ENCODE measurements around the gene C16orf46.
"Not testable (repeated sequence)": the region's sequence is repeated elsewhere in the genome, so short reads cannot be mapped to it uniquely, and the experiment has no call there.

The C16orf46 gene, protein sequence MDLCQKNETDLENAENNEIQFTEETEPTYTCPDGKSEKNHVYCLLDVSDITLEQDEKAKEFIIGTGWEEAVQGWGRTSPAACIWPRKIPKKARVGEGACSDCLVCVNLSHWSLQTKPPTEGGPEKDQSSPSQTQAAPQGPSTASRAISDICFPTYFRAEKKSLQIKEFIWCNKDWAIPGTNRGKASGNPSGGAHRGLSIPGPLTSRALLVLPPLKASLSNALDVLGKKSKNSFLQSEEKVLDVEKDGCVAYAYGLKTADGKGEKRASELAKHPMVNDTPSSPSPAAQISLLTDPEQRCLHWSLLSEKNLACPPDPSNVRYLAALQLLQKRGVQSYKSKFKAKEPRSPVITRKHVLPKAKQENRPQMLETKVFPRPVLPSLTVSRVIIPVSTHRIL

DNA sequence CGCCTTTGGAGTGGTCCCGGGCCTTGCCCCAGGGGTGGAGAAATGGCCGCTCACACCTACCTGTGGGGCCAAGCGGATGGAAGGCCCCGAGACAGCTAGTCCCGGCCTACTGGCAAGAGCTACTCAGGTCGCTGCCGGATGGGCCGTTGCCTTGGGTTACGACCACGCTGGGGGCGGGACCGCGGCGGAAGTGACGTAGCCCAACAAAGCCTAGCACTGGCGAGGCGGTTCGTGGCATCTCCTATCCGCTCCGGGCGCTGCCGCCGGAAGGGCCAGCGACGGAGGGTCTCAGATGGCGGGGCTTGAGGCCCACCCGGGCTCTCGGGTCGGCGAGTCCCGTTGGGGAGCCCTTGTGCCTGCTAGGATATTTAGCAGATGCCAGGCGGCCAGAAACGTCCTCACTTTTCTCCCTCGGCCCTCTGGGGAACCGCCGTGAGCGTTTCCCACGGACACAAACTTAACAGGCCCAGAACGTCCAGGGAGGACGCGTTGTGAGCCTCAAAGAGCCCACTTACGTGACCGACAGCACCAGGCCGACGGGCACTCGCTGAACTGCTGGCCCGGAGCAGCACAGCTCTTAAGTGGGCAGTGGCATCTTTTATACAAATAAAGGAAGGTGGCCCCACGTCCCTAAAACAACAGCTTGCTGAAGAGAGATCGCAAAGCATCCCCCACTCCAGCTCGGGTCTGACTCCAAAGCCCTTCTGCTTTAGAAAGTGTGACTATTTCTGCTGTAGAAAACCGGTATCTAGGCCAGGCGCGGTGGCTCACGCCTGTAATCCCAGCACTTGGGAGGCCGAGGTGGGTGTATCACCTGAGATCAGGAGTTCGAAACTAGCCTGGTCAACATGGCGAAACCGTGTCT, at the start of gene C16orf46:
Gene C16orf46 (minus strand): TSS at position 163 of the 865 bp plus-strand sequence. CDS start 13,283 bp downstream, outside the sequence.
- DNase-seq (ENCODE audit: low spot score), result peak; percentile 95

DNA sequence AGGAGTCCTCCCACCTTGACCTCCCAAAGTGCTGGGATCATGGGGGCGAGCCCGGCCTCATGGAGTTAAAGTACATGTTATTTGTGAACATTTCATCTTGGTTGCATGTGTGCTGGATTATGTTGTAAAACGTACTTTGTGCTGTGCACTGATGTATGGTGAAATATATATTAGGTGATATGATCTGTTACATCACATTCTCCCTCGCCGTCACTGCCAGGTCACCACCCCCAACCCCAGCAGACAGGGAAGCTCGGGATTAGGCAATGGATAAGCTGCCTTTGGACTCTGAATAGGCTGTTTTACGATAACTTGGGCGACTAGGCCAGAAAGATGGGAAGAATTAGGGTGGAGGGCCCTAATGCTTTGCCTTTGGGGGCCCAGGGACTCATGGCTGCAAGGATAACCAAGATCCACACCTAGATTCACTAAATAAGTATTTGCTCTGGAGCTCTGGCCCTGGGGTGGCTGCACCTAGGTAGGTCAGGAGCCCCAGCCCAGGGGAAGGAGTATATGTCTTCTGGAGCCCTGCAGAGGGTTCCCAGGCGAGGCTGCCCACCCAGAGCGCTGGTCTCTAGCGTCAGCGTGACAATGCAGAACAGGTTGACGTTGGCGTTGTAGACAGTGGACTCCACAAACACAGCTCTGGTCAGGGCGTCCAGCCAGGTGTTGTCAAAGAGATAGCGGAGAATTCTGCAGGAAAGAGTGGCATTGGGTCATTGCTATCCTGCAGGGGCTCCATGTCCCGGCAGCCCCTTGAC, 46.2 kb upstream of the C16orf46 start:
- no peak for DNase-seq (ENCODE audit: low spot score)

DNA sequence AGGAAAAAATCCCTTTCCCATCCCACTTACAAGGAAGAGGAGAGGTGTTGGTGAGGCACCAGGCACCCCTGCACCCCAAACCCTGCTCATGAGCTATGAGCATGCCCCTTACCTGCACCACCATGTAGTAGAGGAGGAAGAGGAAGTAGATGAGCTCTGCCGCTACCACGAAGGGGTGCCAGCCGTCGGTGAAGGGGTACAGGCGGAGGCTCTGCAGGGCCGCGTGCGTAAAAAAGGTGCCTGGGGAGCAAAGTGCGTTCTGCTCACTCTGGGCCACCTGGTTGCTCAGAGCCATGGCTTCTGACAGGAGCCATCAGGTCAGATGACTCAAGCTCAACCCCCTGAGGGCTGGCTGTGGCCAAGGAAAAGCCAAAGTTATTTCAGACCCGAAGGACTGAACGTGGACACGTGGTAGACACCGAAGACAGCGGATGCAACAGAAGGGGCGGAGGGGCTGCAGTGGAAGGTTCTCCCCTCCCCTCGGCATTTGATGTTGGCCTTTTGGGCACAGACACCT, 44.5 kb upstream of the C16orf46 start:
- no peak for DNase-seq (ENCODE audit: low spot score)

DNA sequence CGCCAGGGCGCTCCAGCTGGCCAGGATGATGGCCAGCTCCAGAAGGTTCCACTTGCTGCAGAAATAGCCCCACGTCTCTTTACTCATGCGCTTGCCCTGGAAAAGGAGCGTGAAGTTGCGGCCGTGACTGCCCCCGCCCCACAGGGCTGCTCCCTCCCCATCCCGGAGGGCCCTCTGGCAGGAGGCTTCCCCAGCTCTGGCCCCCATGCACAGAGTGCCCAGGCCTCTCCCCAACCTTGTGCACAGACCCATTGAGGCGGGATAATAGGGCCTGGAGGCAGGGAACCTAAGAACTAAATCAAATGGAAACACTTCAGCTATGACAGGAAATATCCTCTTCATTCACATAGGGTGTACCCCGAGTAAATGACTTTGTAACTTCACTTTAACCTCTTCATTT, 40.4 kb upstream of the C16orf46 start:
- DNase-seq (ENCODE audit: low spot score), result no peak

DNA sequence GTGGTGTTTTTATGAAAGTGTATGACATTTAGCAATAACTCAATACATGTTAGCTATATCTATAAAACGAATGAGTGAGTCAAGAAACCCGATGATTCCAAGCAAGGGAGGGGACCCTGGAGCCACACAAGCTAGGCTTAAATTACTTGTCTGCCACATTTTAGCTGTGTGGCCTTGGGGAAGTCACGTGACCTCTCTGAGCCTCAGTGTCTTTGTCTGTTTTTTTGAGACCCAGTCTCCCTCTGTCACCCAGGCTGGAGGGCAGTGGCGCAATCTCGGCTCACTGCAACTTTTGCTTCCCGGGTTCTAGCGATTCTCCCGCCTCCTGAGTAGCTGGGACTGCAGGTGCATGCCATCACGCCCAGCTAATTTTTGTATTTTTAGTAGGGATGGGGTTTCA, 39.2 kb upstream of the C16orf46 start:
- no peak for DNase-seq (ENCODE audit: low spot score)

DNA sequence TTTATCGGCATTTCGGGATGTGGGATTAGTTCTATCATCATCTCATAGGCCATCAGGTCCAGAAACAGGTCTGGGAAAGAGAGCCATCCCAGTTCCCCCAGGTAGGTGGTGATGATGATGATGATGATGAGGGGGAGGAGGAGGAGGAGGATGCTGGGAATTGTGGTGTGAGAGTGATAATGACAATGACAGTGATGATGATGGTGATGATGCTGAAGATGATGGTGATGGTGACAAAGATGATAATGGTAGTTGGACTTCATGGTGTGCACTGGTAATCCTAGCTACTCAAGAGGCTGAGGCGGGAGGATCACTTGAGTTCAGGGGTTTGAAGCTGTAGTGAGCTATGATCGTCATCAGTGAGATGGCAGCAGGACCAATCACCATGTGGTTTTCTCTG, 35.4 kb upstream of the C16orf46 start:
- DNase-seq (ENCODE audit: low spot score), result no peak

DNA sequence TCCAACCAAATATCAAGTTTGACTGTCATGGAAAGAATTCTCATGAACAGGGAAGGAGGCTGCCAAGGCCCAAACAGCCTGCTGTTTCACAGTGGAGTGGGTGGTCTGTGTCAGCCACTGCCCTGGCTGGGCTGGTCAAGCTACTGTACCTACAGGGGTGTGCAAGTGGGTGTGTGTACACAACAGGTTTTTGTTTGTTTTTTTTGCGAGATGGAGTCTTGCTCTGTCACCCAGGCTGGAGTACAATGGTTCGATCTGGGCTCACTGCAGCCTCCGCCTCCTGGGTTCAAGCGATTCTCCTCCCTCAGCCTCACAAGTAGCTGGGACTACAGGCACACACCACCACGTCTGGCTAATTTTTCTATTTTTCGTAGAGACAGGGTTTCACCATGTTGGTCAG, 32.2 kb upstream of the C16orf46 start:
- DNase-seq (ENCODE audit: low spot score), result not testable (repeated sequence)

DNA sequence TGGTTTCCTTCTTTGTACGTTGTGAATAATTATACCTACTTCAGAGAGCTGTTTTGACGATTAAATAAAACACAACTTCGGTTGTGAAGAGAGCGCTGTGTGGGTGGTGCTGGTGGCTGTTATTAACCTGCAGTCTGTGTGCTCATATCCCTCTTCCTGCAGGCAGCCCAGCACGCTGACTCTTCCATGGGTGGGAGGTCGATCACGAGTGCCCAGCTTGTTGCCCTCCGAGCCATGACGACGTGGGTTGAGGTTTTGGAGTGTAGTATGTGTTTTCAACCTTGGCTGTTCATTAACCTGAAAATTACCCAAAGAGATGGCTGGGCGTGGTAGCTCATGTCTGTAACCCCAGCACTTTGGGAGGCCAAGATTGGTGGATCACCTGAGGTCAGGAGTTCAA, 30.5 kb upstream of the C16orf46 start:
- no peak for DNase-seq (ENCODE audit: low spot score)

DNA sequence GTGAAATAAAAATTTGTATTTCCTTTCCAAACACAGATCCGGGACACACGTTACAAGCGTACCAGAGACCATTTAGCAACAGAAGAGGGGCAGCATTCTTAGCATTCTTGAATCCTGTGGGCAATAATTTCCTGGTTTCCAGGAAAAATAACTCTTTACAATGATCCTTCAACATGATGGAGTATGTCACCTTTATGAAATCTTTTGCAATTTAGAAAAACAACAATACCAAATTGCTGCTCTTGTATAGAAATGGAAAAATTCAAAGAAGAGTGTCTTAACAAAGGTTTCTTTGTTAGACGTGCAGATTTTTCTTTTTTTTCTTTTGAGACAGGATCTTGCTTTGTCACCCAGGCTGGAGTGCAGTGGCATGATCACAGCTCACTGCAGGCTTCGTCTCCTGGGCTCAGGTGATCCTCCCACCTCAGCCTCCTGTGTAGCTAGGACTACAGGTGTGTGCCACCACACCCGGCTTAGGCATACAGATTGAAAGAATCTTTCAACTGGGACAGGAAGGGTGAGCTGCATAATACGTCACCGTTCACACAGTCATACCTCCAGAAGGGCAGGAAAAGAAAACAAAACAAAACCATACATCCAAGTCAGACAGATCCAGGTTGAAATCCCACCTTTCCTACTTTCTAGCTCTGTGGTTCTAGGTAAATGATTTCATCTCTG, 29.9 kb upstream of the C16orf46 start:
- peak; percentile 51 for DNase-seq (ENCODE audit: low spot score)

DNA sequence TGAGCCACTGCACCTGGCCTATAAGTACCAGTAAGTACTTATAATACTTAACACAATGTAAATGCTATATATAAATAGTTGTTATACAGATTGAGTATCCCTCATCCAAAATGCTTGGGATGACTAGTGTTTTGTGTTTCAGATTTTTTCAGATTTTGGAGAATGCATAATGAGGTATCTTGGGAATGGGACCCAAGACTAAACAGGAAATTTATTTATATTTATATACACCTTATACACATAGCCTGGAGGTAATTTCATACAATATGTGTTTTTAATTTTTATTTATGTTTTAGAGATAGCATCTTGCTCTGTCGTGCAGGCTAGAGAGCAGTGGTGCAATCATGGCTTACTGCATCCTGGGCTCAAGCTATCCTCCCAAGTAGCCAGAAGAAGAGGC, 28.9 kb upstream of the C16orf46 start:
- no peak for DNase-seq (ENCODE audit: low spot score)

DNA sequence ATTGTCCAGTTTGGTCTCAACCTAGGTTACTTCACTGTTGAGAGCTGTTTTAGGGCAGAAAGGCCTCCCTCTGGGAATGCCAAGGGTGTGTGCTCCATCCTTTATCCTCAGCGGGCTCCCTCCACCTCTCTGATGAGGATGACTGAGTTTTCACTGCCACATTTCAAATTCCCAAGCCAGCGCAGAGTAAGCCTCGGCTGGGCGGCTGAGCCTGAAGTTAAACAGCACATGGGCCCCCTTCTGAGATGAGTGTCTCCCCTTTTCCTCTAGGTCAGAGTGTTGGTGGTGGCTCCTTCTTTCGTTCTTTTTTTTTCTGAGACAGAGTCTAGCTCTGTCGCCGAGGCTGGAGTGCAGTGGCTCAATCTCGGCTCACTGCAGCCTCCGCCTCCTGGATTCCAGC, 24.7 kb upstream of the C16orf46 start:
- DNase-seq (ENCODE audit: low spot score), result no peak

DNA sequence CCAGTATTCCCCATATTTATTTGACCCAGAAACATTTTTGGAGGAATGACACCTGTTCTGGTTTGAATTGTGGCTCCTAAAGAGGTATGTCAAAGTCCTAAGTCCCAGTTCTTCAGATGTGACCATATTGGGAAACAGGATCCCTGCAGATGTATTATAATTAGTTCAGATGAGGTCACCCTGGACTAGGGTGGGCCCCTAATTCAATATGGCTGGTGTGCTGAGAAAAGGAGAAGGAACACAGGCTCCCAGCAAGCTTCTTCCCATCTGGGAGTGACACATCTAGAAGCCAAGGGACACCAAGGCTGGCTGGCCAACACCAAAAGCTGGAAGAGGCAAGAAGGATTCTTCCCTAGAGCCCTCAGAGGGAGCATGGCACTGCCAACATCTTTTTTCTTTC, 22.9 kb upstream of the C16orf46 start:
- no peak for DNase-seq (ENCODE audit: low spot score)

DNA sequence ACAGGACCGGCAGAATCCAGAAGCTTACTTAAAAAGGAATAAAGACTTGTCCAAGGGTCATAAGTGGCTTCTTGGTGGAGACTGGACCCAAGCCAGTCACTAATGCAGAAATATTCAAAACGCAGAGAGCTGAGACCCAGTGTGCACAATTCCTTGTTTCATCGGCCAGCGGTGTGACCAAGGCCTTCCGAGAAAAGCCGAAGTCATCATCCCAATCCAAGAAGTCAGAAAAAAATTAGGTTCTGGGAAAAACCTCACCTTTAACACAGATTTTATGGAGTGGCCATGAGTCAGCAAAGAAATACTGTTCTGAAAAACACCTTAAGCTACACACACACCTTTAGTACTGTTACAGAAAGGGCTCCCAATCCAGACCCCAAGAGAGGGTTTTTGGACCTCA, 20.2 kb upstream of the C16orf46 start:
- no peak for DNase-seq (ENCODE audit: low spot score)

DNA sequence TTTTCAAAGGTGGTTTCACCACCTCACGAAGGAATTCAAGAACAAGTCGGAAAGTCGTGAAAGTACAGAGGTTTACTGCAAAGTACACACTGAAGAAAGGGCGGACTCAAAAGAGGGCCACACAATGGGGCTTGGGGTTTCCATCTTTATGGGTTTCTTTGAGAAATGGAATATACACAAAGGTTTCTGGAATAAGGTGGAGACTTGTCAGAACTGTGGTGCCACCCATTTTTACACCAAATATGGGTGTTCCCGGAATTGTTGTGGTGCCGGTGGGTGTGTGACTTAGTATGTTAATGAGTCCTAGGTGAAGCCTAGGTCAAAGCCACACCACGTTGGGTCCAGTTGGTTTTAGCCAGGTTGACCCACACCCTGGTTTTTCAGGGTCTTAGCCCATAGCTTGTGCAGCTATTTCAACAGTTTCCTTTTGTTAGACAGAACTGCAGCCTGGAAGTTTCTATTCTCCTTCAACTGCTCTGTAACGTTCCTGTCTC, 19.7 kb upstream of the C16orf46 start:
- no peak for DNase-seq (ENCODE audit: low spot score)

DNA sequence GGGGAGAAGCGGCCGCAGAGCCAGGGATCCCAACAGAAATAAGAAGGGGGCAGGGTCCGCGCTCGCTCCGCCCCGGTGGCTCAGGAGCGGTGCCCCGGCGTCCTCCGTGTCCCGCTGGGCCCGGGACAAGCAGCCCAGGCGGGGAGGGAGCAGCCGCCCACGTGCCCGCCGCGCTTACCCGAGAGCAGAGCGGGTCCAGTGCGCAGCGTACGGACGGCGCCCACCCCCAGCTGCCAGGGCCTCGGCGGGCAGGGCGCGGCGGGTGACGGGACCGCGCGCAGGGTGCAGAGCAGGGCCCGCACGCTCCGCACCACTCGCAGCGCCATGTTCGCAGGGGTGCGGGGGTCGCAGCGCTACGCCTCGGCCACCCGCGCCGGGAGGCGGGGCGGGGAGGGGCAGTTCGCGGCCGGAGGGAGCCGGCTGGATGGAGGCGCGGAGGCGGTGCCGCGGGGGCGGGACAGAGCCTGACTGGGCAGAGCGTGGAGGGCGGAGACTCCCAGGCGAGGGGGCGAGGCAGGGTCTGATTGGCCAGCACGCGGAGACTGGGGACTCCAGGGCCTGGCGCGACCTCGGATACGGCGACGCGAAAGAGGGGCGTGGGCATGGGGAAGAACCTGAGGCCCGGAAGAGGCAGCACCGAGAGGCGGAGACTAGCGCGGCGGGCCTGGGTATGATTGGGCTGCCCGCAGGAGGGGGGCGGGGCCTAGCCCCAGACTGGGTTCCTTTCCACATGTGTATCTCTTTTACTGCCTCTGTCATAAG, 19.1 kb upstream of the C16orf46 start, which contains the start of gene GCSH:
Gene GCSH (minus strand): TSS at position 443 of the 762 bp plus-strand sequence. CDS start 117 bp downstream, at position 326.
- peak; percentile 98 for DNase-seq (ENCODE audit: low spot score)

DNA sequence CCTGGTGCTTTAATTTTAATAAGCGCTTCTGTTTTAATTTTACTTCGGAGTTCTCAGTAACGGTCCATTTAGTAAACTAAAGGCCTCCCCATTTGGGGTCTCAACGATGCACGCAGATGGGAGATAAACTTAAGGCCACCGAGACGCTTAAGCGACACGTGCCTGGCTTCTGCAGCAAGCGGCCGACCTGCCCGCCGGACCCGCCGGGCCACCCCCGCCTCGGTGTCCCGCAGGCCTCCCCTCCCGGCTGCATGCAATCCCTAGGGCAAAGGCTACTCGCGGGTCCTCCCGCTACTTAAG, 18.6 kb upstream of the C16orf46 start:
- no peak for DNase-seq (ENCODE audit: low spot score)

DNA sequence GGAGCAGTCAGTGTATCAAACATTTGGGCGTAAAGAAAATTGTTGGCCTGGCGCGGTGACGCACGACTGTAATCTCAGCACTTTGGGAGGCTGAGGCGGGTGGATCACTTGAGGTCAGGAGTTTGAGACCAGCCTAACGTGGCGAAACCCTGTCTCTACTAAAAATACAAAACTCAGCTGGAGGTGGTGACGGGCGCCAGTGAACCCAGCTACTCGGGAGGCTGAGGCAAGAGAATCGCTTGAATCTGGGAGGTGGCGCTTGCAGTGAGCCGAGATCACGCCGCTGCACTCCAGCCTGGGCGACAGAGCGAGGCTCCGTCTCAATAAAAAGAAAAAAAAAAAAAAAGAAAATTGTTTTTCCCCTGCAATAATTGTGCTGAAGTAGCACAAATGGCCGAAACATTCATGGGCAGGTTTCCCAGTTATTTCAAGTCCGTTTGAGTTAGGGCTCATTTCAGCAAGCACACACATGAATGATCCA, 17.8 kb upstream of the C16orf46 start:
- DNase-seq (ENCODE audit: low spot score), result no peak

DNA sequence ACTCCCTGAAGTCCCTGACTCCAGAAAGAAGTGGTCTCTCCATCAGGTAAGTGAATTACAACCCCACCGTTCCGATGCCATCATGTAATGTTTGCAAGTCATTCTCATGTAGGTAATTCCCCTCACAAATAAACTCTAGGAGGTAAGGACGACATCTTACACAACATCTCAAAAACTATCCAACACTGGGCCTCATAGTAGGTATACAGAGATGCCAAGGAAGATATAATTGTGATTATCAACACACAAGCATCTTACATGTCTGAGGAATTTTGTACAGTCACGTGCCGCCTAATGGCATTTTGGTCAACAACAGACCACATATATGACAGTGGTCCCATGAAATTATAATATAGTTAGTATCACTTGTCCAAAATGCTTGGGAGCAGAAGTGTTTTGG, 11.8 kb upstream of the C16orf46 start:
- DNase-seq (ENCODE audit: low spot score), result no peak

DNA sequence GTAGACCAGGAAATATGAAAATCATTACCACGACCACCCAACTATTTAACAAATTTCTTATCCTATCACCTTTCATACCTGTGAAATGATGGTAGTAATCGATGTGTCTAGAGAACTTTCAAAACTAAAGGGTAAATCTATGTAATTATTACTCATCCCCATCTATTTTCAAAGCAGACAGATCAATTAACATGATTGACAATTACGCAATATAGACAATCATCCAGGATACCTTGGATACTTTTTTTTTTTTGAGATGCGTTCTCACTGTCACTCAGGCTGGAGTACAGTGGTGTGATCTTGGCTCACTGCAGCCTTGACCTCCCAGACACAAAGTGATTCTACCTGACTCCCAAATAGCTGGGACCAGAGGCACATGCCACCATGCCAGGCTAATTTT, 4.0 kb upstream of the C16orf46 start:
- DNase-seq (ENCODE audit: low spot score), result no peak

DNA sequence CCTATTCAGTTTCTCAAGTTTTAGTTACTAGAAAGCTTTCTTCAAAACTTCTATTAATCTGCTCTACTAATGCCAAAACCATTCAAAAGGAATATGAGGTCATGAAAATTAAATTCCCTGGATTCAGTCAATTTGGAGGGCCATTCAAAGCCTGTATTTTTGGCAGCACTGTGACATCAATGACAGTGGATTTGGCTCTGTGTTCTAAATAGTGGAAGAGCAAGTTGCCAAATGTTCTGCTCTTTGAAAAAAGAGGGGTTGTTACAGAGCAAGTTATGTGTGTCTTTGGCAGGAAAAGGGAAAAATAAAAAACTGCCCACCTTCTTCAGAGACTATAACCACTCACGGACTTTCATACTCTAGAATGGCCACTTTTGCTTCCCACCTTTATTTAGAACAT, 3.2 kb upstream of the C16orf46 start:
- peak; percentile 24 for DNase-seq (ENCODE audit: low spot score)

All from pons (tissue), 1 donor.